HG02981 (cell line): Measurements from ENCODE around the gene CAMKMT.

Experiments used
- ATAC-seq: cut with Tn5 transposase; IDR thresholded peaks from one replicate; pipeline ENCODE4 v1.9.1; 2021; ENCODE audit warnings: mild to moderate bottlenecking, moderate library complexity; ENCODE audit not compliant: unreplicated experiment

CAMKMT gene

GRCh38 chr2:44682459-44682858, 320.7 kb downstream of the CAMKMT start:
- ATAC-seq, result no peak

- ATAC-seq, result no peak
These were observed 322.8 kb downstream of the CAMKMT start for GRCh38 chr2:44684559-44684958.

GRCh38 chr2:44686561-44686960, 324.8 kb downstream of the CAMKMT start:
- no peak for ATAC-seq

GRCh38 chr2:44687686-44688455, 326.1 kb downstream of the CAMKMT start:
- ATAC-seq, result no peak

GRCh38 chr2:44688456-44689124, 326.8 kb downstream of the CAMKMT start:
- no peak for ATAC-seq

GRCh38 chr2:44689516-44689915, 327.8 kb downstream of the CAMKMT start:
- ATAC-seq, result no peak

- ATAC-seq, result no peak
These were observed 329.5 kb downstream of the CAMKMT start for GRCh38 chr2:44691174-44691785.

- no peak for ATAC-seq
These were observed 331.1 kb downstream of the CAMKMT start for GRCh38 chr2:44692821-44693220.

- no peak for ATAC-seq
These were observed 339.1 kb downstream of the CAMKMT start for GRCh38 chr2:44700824-44701223.

- no peak for ATAC-seq
These were observed 343.6 kb downstream of the CAMKMT start for GRCh38 chr2:44705356-44705755.

GRCh38 chr2:44705876-44706480, 344.2 kb downstream of the CAMKMT start:
- ATAC-seq, result no peak

- ATAC-seq, result no peak
These were observed 345.2 kb downstream of the CAMKMT start for GRCh38 chr2:44706681-44707553.

- ATAC-seq, result no peak
These were observed 346.4 kb downstream of the CAMKMT start for GRCh38 chr2:44707945-44708660.

- ATAC-seq, result no peak
These were observed 346.9 kb downstream of the CAMKMT start for GRCh38 chr2:44708661-44709000.

GRCh38 chr2:44713170-44713569, 351.4 kb downstream of the CAMKMT start:
- peak; percentile 54 for ATAC-seq

- ATAC-seq, result no peak
These were observed 353.9 kb downstream of the CAMKMT start for GRCh38 chr2:44715671-44716081.

GRCh38 chr2:44716131-44716530, 354.4 kb downstream of the CAMKMT start:
- no peak for ATAC-seq

GRCh38 chr2:44718431-44718830, 356.7 kb downstream of the CAMKMT start:
- ATAC-seq, result no peak

- ATAC-seq, result no peak
These were observed 357.8 kb downstream of the CAMKMT start for GRCh38 chr2:44719562-44719961.

- no peak for ATAC-seq
These were observed 360.4 kb downstream of the CAMKMT start for GRCh38 chr2:44722026-44722625.
